ENCODE results near the gene GAREM1. TPM values are rescaled to one million over a fixed set of nuclear protein-coding genes. Genes with fewer than 3 reads are reported as not detected.

GAREM1 gene
- total RNA-seq, 1 donor from 2014 or later: 40.3 TPM

- peak; percentile 40 for DNase-seq (ENCODE audit: low read depth)
Measured at GRCh38 chr18:32459361-32460101, 11.2 kb downstream of the GAREM1 start.

- no peak for DNase-seq (ENCODE audit: low read depth)
Measured at GRCh38 chr18:32455361-32455760, 15.3 kb downstream of the GAREM1 start.

- DNase-seq (ENCODE audit: low read depth): peak; percentile 27
Measured at GRCh38 chr18:32454593-32454992, 16.1 kb downstream of the GAREM1 start.

GRCh38 chr18:32450874-32451273, 19.8 kb downstream of the GAREM1 start:
- DNase-seq (ENCODE audit: low read depth): peak; percentile 36

- DNase-seq (ENCODE audit: low read depth): peak; percentile 57
Measured at GRCh38 chr18:32450026-32450691, 20.5 kb downstream of the GAREM1 start.

- DNase-seq (ENCODE audit: low read depth): no peak
Measured at GRCh38 chr18:32446780-32447179, 23.9 kb downstream of the GAREM1 start.

- no peak for DNase-seq (ENCODE audit: low read depth)
Measured at GRCh38 chr18:32445846-32446245, 24.8 kb downstream of the GAREM1 start.

GRCh38 chr18:32443706-32444215, 26.9 kb downstream of the GAREM1 start:
- no peak for DNase-seq (ENCODE audit: low read depth)

GRCh38 chr18:32443033-32443705, 27.5 kb downstream of the GAREM1 start:
- no peak for DNase-seq (ENCODE audit: low read depth)

- no peak for DNase-seq (ENCODE audit: low read depth)
Measured at GRCh38 chr18:32442575-32442974, 28.1 kb downstream of the GAREM1 start.

GRCh38 chr18:32441533-32441932, 29.1 kb downstream of the GAREM1 start:
- DNase-seq (ENCODE audit: low read depth): no peak

GRCh38 chr18:32440518-32440917, 30.2 kb downstream of the GAREM1 start:
- no peak for DNase-seq (ENCODE audit: low read depth)

- no peak for DNase-seq (ENCODE audit: low read depth)
Measured at GRCh38 chr18:32439802-32440201, 30.9 kb downstream of the GAREM1 start.

GRCh38 chr18:32439241-32439640, 31.4 kb downstream of the GAREM1 start:
- no peak for DNase-seq (ENCODE audit: low read depth)

- DNase-seq (ENCODE audit: low read depth): no peak
Measured at GRCh38 chr18:32438173-32438572, 32.5 kb downstream of the GAREM1 start.

- DNase-seq (ENCODE audit: low read depth): no peak
Measured at GRCh38 chr18:32437100-32437834, 33.4 kb downstream of the GAREM1 start.

- DNase-seq (ENCODE audit: low read depth): peak; percentile 41
Measured at GRCh38 chr18:32435631-32436500, 34.8 kb downstream of the GAREM1 start.

GRCh38 chr18:32431753-32432152, 38.9 kb downstream of the GAREM1 start:
- no peak for DNase-seq (ENCODE audit: low read depth)

- DNase-seq (ENCODE audit: low read depth): no peak
Measured at GRCh38 chr18:32429402-32429801, 41.3 kb downstream of the GAREM1 start.

- no peak for DNase-seq (ENCODE audit: low read depth)
Measured at GRCh38 chr18:32427084-32427900, 43.4 kb downstream of the GAREM1 start.
